Measurements from ENCODE around the gene TRAFD1. TPM values are rescaled to one million over a fixed set of nuclear protein-coding genes. Genes with fewer than 3 reads are reported as not detected.
A peak's percentile ranks its signal among the peaks of the same experiment; 100 is the strongest.

The TRAFD1 gene
- total and polyA plus RNA-seq, 9 of the 15 experiments (the other 6 are each of a cell fraction or from before 2014, with no cell fraction given) = 41.3 to 85.5 (median 54.5) TPM

- TF ChIP-seq PHTF2 (CRISPR knock-in tag; IDR thresholded peaks at IDR 0.05) (no peak), ZSCAN29 (IDR thresholded peaks at IDR 0.05) (no peak; the same call in 1 of the 2 replicates), ARHGAP35 (IDR thresholded peaks at IDR 0.05; ENCODE audit: partially characterized antibody) (no peak), TCF3 (CRISPR knock-in tag; IDR thresholded peaks at IDR 0.05) (no peak), TAL1 (IDR thresholded peaks at IDR 0.05) (no peak), ETV6 (IDR thresholded peaks at IDR 0.05; ENCODE audit: borderline replicate concordance in 1 of 2, low read depth in 2 of 2, low read length in 1 of 2) (no peak), ETV6 (CRISPR knock-in tag; IDR thresholded peaks at IDR 0.05; ENCODE audit: borderline replicate concordance) (no peak; the same call in 1 of the 2 replicates), ZNF707 (CRISPR knock-in tag; conservative IDR thresholded peaks at IDR 0.05) (no peak), ZNF311 (CRISPR knock-in tag; IDR thresholded peaks at IDR 0.05) (no peak), NFE2L1 (tag; IDR thresholded peaks at IDR 0.05; ENCODE audit: borderline replicate concordance, low read depth) (no peak), ZBTB1 (CRISPR knock-in tag; IDR thresholded peaks at IDR 0.05; ENCODE audit: borderline replicate concordance, low read depth) (peak; percentile 39; the same call in 1 of the 2 replicates), ZNF668 (CRISPR knock-in tag; IDR thresholded peaks at IDR 0.05) (no peak), HNRNPL (IDR thresholded peaks at IDR 0.05; ENCODE audit: low read depth, low read length) (no peak), ESRRA (IDR thresholded peaks at IDR 0.05; ENCODE audit: borderline replicate concordance, low read depth) (no peak), ZNF134 (CRISPR knock-in tag; conservative IDR thresholded peaks at IDR 0.05) (no peak), GABPA (tag; conservative IDR thresholded peaks at IDR 0.05; ENCODE audit: low read depth) (no peak), ATF4 (CRISPR knock-in tag; IDR thresholded peaks at IDR 0.05) (0 out of 2 replicates have a peak, but pooled peaks have one; percentile 20)
- TF ChIP-seq, protein P1, sequence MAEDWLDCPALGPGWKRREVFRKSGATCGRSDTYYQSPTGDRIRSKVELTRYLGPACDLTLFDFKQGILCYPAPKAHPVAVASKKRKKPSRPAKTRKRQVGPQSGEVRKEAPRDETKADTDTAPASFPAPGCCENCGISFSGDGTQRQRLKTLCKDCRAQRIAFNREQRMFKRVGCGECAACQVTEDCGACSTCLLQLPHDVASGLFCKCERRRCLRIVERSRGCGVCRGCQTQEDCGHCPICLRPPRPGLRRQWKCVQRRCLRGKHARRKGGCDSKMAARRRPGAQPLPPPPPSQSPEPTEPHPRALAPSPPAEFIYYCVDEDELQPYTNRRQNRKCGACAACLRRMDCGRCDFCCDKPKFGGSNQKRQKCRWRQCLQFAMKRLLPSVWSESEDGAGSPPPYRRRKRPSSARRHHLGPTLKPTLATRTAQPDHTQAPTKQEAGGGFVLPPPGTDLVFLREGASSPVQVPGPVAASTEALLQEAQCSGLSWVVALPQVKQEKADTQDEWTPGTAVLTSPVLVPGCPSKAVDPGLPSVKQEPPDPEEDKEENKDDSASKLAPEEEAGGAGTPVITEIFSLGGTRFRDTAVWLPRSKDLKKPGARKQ (CRISPR knock-in tag; IDR thresholded peaks at IDR 0.05) = no peak
- TF ChIP-seq, protein P2, sequence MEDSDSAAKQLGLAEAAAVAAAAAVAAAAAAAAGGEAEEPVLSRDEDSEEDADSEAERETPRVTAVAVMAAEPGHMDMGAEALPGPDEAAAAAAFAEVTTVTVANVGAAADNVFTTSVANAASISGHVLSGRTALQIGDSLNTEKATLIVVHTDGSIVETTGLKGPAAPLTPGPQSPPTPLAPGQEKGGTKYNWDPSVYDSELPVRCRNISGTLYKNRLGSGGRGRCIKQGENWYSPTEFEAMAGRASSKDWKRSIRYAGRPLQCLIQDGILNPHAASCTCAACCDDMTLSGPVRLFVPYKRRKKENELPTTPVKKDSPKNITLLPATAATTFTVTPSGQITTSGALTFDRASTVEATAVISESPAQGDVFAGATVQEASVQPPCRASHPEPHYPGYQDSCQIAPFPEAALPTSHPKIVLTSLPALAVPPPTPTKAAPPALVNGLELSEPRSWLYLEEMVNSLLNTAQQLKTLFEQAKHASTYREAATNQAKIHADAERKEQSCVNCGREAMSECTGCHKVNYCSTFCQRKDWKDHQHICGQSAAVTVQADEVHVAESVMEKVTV (CRISPR knock-in tag; IDR thresholded peaks at IDR 0.05) = 0 out of 2 replicates have a peak, but pooled peaks have one; percentile 22
- TF ChIP-seq, protein P3, sequence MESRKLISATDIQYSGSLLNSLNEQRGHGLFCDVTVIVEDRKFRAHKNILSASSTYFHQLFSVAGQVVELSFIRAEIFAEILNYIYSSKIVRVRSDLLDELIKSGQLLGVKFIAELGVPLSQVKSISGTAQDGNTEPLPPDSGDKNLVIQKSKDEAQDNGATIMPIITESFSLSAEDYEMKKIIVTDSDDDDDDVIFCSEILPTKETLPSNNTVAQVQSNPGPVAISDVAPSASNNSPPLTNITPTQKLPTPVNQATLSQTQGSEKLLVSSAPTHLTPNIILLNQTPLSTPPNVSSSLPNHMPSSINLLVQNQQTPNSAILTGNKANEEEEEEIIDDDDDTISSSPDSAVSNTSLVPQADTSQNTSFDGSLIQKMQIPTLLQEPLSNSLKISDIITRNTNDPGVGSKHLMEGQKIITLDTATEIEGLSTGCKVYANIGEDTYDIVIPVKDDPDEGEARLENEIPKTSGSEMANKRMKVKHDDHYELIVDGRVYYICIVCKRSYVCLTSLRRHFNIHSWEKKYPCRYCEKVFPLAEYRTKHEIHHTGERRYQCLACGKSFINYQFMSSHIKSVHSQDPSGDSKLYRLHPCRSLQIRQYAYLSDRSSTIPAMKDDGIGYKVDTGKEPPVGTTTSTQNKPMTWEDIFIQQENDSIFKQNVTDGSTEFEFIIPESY (CRISPR knock-in tag; IDR thresholded peaks at IDR 0.05) = no peak
These were observed 16.9 kb upstream of the TRAFD1 start, which contains the start of gene NAA25 (continued) for GRCh38 chr12:112108202-112109079.
